OCI-M2 (cell line): ENCODE data around the gene SIGLEC6.
A peak's percentile ranks its signal among the peaks of the same experiment; 100 is the strongest.

Experiments
- DNase-seq: peaks from one replicate; lab custom pipeline; 2025; ENCODE audit not compliant: unreplicated experiment; lab: John Stamatoyannopoulos, UW

Gene SIGLEC6

GRCh38 chr19:51531349-51532315 is at the start of gene SIGLEC6:
Gene SIGLEC6, minus strand, starts transcription at chr19:51531670. Its CDS starts 22 bp downstream, at chr19:51531648.
- DNase-seq: peak; percentile 46

- DNase-seq: no peak
These were observed 45.4 kb upstream of the SIGLEC6 start for GRCh38 chr19:51576850-51577249.

- no peak for DNase-seq
These were observed 41.9 kb upstream of the SIGLEC6 start for GRCh38 chr19:51573331-51573730.

GRCh38 chr19:51572908-51573307 is 41.4 kb upstream of the SIGLEC6 start:
- no peak for DNase-seq

- peak; percentile 50 for DNase-seq
These were observed 40.9 kb upstream of the SIGLEC6 start for GRCh38 chr19:51572410-51572809.

- no peak for DNase-seq
These were observed 40.1 kb upstream of the SIGLEC6 start for GRCh38 chr19:51571599-51571998.

- DNase-seq: peak; percentile 97
These were observed 39.6 kb upstream of the SIGLEC6 start, which contains the start of gene ZNF175 for GRCh38 chr19:51570962-51571575. Gene ZNF175, plus strand, starts transcription at chr19:51571283. Its CDS starts 2,047 bp downstream, at chr19:51573330.

- no peak for DNase-seq
These were observed 37.0 kb upstream of the SIGLEC6 start for GRCh38 chr19:51568456-51568855.

- no peak for DNase-seq
These were observed 36.1 kb upstream of the SIGLEC6 start for GRCh38 chr19:51567583-51567982.

- DNase-seq: no peak
These were observed 35.1 kb upstream of the SIGLEC6 start for GRCh38 chr19:51566489-51567100.

GRCh38 chr19:51565583-51565982 is 34.1 kb upstream of the SIGLEC6 start:
- DNase-seq: no peak

GRCh38 chr19:51564791-51565190 is 33.3 kb upstream of the SIGLEC6 start:
- no peak for DNase-seq

- DNase-seq: no peak
These were observed 28.9 kb upstream of the SIGLEC6 start for GRCh38 chr19:51560339-51560738.

GRCh38 chr19:51559240-51559639 is 27.8 kb upstream of the SIGLEC6 start:
- DNase-seq: no peak

- peak; percentile 89 for DNase-seq
These were observed 21.7 kb upstream of the SIGLEC6 start for GRCh38 chr19:51552996-51553725.

GRCh38 chr19:51552608-51552995 is 21.1 kb upstream of the SIGLEC6 start:
- DNase-seq: no peak

- DNase-seq: no peak
These were observed 20.4 kb upstream of the SIGLEC6 start for GRCh38 chr19:51551673-51552432.

- no peak for DNase-seq
These were observed 19.6 kb upstream of the SIGLEC6 start for GRCh38 chr19:51550848-51551672.

GRCh38 chr19:51549533-51550324 is 18.3 kb upstream of the SIGLEC6 start:
- no peak for DNase-seq
